SU-DHL-6 (cell line): Measurements from ENCODE around the gene U2AF2.

Source experiments
- EZH2phosphoT487 ChIP-seq: fragments of 200-600 bp; sonication (generic), shearing (Covaris generic); conservative IDR thresholded peaks from 2 replicates; pipeline ENCODE4 v1.6.1; 2018; ENCODE audit warnings: mild to moderate bottlenecking, antibody characterized with exemption, low read length, moderate library complexity, mixed read lengths
- TF ChIP-seq, protein P1 (sequence below): fragments of 200-600 bp; sonication (generic); IDR thresholded peaks from one replicate; pipeline ENCODE4 v1.5.1; 2017; ENCODE audit warnings: antibody characterized with exemption, mild to moderate bottlenecking, low read length, moderate library complexity; ENCODE audit not compliant: insufficient read depth, poor library complexity, severe bottlenecking

- TF ChIP-seq, protein P1, sequence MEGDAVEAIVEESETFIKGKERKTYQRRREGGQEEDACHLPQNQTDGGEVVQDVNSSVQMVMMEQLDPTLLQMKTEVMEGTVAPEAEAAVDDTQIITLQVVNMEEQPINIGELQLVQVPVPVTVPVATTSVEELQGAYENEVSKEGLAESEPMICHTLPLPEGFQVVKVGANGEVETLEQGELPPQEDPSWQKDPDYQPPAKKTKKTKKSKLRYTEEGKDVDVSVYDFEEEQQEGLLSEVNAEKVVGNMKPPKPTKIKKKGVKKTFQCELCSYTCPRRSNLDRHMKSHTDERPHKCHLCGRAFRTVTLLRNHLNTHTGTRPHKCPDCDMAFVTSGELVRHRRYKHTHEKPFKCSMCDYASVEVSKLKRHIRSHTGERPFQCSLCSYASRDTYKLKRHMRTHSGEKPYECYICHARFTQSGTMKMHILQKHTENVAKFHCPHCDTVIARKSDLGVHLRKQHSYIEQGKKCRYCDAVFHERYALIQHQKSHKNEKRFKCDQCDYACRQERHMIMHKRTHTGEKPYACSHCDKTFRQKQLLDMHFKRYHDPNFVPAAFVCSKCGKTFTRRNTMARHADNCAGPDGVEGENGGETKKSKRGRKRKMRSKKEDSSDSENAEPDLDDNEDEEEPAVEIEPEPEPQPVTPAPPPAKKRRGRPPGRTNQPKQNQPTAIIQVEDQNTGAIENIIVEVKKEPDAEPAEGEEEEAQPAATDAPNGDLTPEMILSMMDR: no peak
- no peak for TF ChIP-seq EZH2phosphoT487
Observed at GRCh38 chr19:55622242-55622969, 32.4 kb upstream of the U2AF2 start.
